GM19240 (cell line): ENCODE data around the gene ASMT.
"Not testable (repeated sequence)": the region's sequence is repeated elsewhere in the genome, so short reads cannot be mapped to it uniquely, and the experiment has no call there.

ENCODE experiments used
- DNase-seq: peaks from one replicate; pipeline ENCODE4 v3.0.0; 2011; ENCODE audit warnings: low spot score; ENCODE audit not compliant: insufficient read length

Gene ASMT

DNA sequence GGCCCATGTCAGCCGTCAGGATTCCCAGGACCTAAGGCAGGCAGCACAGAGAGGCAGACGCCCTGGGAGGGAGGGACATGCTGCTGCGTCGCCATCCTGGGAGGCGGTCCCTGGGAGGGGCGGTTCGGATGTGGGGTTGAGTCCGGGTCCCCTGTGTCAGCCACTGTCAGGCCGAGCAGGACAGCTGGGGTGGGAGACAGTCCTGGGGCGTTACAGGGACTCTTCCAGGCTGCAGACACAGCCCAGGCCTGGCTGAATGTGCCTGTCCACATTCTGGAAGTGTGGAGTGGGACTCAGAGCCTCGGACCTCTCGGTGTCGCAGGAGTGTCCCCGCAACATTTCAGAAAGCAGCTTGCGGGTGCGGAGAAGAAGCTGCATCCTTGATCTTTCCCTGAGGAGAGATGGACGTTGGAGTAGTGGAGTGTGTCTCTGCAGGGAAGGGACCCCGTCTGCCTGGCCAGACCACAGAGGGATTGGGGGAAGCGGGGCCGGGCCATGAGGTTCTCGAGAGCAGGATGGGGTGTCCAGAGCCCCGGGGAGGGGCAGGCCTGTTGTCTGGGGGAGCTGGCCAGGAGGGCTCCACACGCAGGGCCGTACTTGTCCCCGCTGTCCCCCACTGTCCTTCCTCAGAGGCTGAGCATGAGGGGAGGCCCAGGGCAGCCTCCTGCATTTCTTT lies 17.4 kb upstream of the ASMT start:
- DNase-seq = no peak

DNA sequence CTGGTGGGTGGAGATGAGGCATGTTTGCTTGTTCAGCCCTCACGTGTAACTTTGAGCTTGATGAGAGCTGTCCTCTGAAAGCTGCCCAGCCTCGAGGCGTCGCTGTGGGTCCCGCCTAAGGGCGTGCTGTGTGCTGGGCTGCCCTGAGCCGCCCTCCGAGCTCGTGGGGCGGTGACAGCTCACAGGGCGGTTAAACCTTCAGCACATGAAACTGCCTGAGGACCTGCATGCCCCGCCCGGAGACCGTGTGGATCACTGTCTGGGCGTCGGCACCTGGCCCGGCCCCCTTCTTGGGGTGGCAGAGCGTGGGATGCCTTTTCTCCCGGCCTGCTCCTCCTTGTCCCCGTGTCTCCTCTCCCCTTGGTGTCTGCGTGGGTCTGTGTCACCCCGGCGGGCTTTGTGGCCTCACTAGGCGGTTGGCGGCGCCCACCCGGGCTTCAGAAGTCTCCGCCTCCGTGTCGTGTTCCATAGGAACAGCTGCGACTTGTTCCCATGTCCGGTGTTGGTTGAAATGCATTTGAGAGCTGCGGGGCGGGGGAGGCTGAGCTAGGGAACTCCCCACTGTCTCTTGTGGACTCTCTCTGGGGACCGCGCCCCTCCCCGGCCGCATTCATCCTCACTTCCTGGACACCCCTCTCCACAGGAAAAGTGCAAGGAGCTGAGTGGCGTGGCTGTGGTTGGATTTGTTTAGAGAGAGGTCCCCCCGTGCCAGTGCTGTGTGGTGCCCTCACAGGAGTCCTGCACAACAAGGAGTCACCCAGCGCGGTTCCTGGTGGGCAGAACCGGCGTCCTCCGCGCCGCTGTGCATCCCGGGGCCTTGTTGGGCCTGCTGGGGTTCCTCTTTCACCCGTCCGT lies 16.6 kb upstream of the ASMT start:
- no peak for DNase-seq

DNA sequence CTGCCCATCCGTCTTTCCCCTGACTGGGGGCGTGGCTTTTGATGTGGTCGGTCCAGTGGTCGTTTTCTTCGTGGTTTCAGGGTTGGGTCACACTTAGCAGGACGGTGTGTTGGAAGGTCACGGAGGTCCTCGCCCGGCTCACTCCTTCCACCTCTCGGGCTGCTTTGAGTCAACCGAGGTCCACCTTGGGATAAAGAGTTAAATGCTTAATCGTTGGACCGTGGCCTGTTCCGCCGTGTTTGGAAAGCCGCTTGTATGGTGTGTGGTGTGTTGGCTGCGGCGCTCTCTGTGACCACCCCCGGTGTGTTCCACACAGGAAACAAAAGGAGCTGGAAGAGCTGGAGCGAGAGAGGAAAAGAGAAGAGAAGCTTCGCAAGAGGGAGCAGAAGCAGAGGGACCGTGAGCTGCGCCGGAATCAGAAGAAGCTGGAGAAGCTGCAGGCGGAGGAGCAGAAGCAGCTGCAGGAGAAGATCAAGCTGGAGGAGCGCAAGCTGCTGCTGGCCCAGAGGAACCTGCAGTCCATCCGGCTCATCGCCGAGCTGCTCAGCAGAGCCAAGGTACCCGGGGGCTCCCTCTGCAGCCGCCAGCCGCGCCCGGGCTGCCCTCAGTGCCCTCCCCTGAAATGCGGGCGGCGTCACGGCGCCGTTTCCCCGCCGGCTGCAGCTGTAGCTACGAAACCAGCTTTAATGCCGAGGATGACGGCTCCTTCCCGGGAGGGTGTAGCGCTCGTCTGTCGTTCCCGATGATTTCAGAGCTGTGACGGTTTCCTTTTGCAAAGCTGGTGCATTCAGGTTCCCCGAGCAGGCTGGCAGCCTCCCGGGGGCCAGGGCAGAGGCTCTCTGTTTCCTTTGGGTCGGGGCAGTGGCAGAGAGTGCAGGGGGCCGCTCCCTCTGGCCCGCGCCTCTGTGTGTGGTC lies 15.7 kb upstream of the ASMT start:
- DNase-seq = no peak

DNA sequence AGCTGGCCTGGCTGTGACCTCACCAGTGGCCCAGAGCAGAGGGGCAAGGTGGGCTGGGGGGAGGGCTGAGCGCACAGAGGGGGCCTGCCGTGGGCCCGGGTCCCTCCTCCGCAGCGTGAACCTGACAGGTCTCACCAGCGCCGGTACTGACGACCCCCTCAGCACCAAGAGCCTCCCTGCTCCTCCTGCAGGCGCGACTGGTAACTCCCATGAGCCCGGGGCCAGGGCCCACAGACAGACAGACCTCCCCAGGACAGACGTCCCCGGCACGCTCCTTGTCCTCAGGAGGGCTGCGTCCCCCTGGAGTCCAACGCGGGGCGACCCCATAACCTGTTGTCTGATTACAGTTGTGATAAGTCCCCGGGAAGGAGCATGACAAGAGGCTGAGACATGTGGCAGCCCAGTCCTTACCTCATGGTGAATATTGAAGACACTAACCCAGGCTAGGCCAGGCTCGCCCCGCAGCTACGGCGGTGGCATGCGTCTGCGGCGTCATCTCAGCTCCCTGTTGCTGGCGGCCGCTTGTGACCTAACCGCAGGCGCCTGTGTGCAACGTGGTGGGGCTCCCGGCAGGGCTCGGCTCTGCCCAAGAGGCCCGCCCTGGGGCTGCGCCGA lies 15.0 kb upstream of the ASMT start:
- no peak for DNase-seq

DNA sequence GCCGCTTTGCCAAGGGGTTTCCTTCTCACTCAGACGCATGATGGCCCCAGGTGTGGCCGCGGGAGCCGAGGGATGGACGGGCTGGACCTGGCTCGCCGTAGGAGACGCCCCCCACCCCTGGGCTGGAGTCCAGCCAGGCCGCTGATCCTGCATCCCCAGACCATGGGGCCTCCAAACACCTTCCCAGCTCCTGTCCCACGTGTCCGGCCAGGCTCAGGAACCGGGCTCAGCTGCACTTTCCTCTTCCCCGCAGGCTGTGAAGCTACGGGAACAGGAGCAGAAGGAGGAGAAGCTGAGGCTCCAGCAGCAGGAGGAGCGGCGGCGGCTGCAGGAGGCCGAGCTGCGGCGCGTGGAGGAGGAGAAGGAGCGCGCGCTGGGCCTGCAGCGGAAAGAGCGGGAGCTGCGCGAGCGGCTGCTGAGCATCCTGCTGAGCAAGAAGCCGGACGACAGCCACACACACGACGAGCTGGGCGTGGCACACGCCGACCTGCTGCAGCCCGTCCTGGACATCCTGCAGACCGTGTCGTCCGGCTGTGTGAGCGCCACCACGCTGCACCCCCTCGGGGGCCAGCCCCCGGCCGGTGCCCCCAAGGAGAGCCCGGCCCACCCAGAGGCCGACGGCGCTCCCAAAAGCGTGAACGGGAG lies 14.3 kb upstream of the ASMT start:
- no peak for DNase-seq

DNA sequence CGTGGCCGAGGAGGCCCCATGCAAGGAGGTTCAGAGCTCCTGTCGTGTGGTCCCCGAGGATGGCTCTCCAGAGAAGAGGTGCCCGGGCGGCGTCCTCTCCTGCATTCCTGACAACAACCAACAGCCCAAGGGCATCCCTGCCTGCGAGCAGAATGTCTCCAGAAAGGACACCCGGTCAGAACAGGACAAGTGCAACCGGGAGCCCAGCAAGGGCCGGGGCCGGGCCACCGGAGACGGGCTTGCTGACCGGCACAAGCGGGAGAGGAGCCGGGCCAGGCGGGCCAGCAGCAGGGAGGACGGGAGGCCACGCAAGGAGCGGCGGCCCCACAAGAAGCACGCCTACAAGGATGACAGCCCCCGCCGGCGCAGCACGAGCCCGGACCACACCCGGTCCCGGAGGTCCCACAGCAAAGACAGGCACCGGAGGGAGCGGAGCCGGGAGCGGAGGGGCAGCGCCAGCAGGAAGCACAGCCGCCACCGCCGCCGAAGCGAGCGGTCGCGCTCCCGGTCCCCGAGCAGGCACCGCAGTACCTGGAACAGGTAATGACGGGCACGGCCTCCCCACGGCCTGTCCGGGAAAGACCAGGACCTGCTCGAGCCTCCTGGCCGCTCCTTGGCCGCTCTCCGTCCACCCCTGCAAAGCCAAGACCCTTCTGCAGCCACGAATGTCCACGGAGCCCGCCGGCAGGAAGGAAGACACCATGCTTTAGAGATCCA lies 13.7 kb upstream of the ASMT start:
- no peak for DNase-seq

DNA sequence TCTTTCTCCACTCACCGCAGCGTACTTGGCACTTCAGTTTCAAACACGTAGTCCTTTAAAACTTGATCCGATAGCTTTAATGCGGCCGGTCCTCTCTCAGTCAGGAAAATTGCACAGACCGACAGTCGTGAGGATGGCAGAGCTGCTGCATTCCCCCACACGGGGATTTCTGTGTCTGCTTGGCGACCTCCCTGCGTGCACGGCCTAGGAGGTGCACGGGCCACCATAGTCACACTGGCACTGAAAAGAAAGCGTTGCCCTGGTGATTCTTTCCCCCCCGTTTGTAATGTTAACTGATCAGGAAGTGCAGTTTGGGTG lies 13.1 kb upstream of the ASMT start:
- DNase-seq = no peak

DNA sequence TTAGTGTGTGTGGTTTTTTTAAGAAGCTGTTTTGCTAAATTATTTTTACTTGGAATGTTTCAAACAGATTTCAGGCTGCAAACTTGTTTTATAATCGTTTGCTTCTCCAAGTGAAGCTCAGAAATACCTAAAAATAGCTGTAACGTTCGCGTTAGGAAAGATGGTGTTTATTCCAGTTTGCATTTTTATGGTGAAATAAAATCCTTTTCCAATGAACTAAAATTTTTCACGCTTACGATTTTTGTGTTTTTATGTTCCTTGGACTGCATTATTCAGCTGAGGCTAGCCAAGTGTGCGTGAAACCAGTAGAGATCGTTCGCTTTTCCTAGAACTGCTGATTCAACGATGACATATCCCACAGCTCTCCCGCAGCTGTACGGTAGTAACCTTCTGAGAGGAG lies 12.6 kb upstream of the ASMT start:
- no peak for DNase-seq

DNA sequence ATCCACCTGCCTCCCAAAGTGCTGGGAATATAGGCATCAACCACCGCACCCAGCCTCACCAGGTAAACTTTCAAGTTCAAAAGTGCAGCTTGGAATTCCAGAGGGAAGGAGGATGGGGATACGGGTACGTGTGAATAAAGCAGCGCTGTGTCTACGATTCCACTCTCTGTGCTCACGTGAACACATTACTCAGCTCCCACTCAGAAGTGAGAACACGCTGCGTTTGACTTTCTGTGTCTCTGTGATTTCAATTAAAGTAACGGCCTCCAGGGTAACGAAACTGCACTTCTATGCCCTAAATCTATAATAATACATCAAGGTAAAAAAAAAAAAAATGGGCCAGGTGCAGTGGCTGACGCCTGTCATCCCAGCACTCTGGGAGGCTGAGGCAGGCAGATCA lies 8.4 kb upstream of the ASMT start:
- DNase-seq = no peak

DNA sequence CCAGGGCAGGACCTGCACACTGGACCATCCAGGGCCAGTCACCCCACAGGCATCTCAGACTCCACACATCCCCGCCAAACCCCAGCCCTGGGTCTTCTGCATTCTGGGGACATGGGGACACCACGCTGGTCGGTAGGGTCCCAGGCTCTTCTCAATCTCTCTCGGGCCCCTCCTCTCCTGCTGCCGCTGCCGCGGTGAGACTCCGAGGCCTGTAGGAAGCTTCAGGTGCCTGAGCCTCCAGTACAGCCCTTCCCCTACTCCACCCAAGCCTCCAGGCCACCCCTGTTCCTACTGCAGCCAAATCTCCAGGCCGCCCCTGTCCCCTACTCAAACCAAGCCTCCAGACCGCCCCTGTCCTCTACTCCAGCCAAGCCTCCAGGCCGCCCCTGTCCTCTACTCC lies 5.5 kb upstream of the ASMT start:
- no peak for DNase-seq

DNA sequence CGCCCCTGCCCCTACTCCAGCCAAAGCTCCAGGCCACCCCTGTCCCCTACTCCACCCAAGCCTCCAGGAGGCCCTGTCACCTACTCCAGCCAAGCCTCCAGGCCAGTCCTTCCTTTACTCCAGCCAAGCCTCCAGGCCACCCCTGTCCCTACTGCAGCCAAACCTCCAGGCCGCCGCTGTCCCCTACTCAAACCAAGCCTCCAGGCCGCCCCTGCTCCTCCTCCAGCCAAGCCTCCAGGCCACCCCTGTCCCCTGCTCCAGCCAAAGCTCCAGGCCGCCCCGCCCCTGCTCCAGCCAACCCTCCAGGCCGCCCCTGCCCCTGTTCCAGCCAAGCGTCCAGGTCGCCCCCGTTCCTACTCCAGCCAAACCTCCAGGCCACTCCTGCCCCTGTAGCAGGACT lies 5.1 kb upstream of the ASMT start:
- no peak for DNase-seq

DNA sequence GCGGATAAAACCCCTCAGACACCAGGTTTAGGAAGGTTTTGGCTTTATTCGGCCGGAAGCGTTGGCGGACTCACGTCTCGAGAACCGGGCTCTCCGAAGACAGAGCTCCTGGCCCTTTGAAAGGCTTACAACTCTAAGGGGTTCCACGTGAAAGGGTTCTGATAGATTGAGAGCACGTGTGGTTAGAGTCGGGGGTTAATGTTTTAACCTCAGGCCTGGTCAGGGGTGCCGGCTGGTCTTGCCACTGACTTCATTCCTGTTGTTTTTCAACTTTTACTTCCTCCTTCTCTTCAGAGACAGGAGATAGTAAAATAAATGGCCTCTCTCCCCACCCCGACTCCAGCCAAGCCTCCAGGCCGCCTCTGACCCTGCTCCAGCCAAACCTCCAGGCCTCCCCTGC lies 4.7 kb upstream of the ASMT start:
- DNase-seq = no peak

DNA sequence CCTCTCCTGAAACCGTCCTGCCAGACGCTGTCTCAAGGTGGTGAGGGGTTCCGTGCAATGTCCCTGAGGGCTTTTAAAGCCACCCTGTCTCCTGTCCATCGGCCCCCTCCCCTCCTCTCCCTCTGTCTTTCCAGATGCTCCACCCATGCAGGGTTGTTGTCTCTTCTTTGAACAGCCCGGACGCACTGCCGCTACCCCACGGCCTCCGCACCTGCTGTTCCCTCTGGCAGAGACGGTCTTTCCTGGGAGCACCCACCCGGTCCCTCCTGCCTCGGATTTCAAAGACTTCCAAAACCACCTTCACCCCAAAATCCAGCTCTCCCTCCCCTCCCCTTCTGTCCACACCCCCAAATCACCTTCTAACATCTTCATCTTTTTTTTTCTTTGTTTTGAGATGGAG lies 4.1 kb upstream of the ASMT start:
- DNase-seq = no peak

DNA sequence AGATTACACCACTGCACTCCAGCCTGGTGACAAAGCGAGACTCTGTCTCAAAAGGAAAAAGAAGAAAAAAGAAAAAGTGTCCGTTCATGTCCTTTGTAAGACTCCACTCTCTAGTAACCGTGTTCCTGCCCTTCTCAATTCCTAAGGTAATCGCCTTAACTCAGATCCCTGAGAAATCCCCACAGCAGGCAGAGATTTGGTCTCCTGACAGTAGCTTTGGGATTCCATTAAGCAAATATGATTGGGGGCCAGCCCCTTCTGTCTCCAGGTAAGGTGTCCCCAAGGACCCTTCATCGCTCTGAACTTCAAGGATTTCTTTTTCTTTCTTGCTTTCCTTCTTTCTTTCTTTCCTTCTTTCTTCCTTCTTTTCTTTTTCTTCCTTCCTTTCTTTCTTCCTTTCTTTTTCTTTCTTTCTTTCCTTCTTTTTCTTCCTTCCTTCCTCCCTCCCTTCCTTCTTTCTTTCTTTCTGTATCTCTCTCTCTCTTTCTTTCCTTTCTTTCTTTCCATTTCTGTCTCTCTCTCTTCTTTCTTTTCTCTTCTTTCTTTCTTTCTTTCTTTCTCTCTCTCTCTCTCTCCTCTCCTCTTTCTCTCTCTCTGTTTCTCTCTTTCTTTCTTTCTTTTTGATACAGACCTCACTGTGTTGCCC lies 2.1 kb upstream of the ASMT start:
- DNase-seq = no peak

DNA sequence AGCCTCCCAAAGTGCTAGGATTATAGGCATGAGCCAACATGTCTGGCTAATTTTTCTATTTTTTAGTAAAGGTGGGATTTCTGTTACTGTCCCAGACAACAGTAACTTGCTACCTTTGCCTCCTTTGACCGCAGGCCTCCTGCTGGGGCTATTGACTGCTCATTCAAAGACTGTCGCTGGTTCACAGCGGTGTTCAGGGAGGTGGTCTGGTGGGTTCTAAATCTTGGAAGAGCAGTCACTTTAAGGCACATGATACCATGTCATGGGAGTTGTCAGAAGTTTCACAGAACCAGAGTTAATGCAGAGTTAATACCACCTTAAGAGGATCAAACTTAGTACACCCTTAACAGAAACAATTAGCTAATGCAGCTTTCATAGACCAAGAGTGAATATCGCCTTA lies 3.8 kb downstream of the ASMT start:
- DNase-seq = no peak

DNA sequence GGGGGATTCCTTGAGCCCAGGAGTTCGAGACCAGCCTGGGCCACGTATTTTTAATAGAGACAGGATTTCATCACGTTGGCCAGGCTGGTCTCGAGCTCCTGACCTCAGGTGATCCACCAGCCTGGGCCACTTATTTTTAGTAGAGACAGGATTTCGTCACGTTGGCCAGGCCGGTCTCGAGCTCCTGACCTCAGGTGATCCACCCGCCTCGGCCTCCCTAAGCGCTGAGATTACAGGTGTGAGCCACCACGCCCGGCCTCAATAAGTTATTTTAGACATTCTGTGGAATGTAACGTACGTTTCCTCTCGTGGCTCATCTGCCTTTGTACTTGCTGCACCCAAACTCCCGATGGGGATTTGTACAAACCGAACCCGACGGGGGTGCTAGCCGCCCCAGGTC lies 8.8 kb downstream of the ASMT start:
- DNase-seq = no peak

DNA sequence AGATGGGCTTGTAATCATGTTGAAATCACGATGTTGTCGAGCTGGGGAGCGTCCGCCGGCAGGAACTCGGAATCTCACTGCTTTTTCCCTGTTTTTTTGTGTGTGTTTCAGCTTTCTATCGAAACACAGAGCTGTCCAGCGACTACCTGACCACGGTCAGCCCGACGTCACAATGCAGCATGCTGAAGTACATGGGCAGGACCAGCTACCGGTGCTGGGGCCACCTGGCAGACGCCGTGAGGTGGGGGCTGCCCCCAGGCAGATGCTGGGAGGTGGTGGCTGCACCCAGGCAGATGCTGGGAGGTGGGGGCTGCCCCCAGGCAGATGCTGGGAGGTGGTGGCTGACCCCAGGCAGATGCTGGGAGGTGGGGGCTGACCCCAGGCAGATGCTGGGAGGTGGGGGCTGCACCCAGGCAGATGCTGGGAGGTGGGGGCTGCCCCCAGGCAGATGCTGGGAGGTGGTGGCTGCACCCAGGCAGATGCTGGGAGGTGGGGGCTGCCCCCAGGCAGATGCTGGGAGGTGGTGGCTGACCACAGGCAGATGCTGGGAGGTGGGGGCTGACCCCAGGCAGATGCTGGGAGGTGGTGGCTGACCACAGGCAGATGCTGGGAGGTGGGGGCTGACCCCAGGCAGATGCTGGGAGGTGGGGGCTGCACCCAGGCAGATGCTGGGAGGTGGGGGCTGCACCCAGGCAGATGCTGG lies 9.4 kb downstream of the ASMT start:
- not testable (repeated sequence) for DNase-seq

DNA sequence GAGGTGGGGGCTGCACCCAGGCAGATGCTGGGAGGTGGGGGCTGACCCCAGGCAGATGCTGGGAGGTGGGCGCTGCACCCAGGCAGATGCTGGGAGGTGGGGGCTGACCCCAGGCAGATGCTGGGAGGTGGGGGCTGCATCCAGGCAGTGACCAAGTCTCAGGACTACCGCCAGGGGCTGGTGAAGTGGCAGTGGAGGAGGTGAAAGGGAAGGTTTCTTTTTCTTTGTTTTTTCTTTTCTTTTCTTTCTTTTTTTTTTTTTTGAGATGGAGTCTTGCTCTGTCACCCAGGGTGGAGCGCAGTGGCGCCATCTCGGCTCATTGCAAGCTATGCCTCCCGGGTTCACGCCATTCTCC lies 10.0 kb downstream of the ASMT start:
- not testable (repeated sequence) for DNase-seq

DNA sequence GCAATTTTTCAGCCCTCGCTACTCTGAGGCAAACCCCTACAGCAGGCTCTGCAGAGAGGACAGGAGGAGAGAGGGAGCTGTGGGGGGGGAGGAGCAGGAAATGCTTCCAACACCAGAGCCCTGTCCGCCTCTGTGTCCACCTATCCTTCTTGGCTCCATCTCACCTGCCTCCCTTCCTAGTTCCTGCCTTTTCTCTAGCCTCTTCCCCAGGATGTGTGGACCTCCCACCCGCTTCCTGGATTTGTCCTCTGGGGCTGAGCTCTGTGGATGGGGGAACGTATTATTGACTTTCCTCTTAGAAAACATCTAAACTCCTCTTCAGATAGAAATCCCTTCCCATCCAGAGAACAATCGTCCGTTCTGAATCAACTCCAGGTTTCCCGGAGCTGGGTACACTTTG lies 14.4 kb downstream of the ASMT start:
- no peak for DNase-seq

DNA sequence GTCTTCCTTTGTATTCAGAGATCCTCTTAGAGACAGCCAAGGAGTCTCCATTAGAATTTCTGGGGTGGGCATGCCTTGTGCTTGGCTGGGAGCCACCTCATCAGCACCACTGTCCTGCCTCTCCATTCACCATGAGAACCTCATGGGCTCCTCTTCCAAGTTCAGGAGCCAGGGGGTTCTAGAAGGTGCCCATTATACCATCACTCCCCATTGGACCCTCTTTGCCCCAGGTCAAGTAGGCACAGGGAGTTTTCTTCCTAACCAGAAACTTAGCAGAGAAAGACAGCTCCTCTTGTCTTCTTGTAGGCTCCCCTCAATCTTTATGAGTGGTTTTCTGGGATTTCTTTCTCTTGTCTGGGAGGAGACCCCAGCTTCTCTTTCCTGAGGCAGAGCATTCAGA lies 31.1 kb downstream of the ASMT start:
- no peak for DNase-seq
